ENCODE measurements around the gene FHIT.
"Not testable (repeated sequence)": the region's sequence is repeated elsewhere in the genome, so short reads cannot be mapped to it uniquely, and the experiment has no call there.

The FHIT gene

DNA sequence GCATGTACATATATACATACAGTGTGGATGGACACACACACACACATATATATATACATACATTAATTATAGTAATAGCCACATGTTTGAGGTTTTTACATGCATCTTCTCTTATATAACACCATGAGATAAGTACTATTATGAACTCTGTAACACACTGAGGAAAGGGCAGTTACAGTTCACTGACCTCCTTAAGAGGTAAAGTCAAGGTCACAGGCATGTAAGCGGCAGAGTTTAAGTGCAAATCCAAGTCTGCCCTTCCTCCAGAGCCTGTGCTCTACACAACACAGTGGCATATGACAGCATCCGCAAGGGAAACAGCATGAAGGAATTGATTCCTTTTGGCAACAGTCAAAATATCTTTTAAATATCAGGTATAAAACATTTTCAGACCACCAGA is 26.4 kb downstream of the FHIT start:
- no peak for DNase-seq

DNA sequence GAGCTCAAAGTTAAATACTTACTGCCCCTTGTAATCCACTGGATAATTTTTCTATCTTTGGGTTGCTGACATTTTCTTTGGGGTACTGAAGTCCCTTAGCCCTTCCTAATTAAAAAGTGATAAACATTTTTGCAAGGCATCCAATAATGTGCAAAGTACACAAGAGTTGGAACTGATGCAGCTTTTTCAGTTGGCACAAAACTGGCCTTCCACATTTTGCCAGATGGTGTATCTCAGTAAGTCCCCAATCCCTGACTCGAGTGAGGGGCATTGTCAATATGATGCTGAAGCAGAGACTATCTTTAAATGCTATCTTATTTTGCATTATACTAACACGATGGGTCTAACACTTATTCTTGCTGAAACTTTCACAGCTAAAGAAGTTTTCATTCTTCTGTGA is 27.8 kb downstream of the FHIT start:
- no peak for DNase-seq

DNA sequence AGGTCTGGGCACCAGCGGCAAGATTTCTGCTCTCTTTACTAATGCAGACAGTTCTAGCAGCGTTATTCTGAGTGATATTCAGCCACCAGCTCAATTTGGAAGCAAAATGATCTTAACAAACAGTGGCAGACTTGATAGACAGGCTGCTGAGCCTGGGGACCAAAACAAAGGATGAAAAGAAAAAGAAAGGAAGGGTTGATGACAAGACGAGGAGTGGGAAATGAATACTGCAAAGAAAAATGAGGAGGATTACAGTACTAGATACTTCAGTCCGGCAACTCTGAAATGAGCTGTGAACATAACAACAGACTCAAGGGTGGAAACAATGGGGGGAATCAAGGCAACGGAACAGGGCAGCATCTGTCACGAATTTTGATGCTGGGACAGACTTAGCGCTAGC is 28.8 kb downstream of the FHIT start:
- DNase-seq: no peak

DNA sequence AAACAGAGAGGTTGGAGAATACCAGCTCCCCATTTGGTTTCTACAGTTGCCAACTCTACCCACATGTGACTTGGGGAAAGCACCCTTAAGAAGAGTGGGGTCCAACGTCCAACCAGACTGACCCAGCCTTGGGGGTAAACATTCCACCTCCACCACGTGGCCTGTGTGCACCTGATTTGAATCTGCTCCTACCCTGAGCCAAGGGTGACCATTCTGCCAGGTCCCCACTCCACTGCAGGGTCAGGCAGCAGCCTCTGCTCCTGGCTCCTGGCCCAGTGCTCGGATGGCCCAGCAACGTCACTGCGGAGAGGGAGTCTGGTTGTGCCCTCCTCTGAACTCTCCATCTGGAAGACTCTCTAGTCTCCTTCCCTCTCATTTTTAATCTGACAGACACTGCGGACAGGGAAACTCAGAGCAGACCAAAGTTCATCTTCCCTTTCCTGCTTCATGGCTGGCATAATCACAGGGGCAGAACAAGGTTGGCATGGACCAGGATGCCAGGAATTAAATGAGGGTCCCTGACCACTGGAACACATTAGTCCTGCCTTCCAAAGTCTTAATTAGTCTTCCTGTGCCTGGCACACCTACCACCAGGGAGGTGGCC is 29.4 kb downstream of the FHIT start:
- DNase-seq: no peak

DNA sequence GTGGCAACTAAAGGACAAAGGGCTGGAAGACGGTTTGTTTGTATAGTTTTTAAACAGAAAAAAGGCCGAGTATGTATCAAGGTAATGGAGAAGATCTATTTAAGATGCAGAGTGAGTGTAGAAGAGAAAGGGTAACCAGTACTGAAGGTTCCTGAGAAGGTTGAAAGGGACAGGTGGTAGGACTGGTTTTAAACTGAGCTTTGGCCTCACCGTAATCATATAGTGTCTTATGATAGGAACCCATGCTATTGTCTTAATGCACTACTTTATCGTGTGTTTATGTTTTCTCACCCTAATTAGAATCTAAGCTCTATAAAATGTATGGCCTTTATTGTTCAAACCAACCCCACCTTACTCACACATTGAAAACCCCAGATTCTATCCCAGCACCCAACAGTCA is 32.7 kb downstream of the FHIT start:
- DNase-seq: no peak

DNA sequence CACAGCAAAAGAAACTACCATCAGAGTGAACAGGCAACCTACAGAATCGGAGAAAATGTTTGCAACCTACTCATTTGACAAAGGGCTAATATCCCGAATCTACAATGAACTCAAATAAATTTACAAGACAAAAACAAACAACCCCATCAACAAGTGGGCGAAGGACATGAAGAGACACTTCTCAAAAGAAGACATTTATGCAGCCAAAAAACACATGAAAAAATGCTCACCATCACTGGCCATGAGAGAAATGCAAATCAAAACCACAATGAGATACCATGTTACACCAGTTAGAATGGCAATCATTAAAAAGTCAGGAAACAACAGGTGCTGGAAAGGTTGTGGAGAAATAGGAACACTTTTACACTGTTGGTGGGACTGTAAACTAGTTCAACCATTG is 35.1 kb downstream of the FHIT start:
- DNase-seq: not testable (repeated sequence)

DNA sequence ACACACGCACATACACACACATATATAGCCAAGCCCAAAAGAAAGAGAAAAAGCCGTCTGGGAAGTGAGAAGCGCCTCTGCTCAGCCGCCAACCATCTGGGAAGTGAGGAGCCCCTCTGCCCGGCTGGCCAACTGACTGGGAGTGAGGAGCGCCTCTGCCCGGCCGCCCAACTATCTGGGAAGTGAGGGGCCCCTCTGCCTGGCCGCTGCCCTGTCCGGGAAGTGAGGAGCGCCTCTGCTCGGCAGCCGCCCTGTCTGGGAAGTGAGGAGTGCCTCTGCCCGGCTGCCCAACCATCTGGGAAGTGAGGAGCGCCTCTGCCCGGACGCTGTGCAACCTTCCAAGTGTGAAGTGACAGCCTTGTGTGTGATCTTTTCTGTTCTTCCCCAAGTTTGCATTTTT is 49.2 kb downstream of the FHIT start:
- no peak for DNase-seq

DNA sequence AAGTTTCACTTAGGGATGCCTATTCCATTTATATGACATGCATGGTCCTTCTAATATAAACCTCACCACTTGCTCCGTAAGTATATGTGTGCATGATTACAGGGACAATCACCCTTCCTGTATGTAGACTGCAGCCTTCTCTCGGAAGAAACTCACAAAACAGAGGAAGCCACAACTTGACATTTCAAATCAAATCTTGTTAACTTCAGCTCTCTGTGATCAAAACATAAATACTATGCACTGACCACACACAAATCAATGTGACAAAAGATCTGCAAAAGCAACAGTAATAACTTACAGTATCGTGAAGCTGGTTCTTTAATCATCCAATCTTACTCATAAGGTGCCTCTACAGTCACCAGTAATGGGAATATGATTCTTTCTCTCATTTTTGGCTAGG is 50.2 kb downstream of the FHIT start:
- DNase-seq: no peak

DNA sequence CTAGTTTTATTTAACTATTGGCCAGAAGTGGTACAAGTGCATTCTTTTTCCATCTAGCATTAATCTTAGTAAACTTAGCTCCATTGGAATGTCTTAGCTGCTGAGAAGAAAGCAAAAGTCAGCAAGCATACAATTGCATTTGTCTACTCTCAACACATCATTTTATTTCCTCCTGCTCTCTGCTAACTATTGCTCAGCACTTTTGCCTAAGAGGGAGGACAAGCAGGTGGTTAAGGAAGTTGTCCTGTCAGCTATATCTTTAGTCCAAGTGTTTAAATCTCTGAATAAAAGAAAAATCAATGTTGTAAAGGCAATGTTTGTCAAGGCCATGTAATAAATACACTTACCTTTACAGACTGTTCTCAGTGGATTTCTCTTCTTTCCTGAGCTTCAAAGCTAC is 51.0 kb downstream of the FHIT start:
- DNase-seq: no peak

DNA sequence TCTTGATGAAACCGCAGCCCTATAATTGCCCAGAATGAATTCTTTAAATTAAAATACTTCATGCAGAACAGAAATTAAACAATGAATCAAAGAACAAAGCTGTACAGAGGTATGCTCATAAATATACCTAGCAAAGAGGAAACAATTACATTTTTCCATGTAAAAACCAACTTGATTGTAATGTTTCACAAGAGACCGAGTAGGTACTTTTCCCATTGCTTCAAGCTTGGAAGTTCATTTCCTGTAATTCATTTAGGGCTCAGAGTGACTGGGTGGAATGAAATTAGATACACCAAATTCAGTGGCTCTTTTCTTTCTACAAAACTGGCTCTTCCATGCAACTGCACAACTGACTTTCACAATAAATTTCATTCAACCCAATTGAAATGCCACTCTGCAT is 51.4 kb downstream of the FHIT start:
- no peak for DNase-seq

DNA sequence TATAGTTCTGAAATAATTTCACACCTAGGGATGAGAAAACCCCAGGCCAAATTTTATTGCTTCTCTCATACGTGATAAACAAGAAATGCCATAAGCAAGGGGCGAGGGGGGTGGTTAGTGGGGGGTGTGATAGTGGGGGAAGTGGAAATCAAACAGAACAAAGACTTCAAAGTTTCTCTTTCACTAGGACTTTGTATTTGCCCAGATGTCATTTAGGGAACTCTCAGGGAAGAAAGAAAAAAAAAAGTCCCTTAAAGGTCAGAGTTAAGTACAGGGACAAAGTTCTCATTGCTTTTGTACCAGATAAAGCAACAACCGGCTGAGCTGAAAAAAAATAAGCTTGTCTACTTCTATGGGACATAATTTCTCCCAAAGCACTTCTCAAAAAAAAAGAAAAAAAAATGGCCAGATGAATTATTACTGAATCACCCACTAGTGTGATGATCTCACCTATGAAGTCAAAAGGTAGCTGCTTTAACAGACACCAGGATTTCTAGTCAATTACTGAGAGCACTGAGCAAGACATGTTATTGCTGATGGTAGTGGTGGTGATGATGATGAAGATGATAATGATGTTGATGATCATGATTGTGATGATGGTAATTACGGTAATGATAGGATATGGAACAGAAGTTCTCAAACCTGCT is 56.2 kb downstream of the FHIT start:
- DNase-seq: no peak

DNA sequence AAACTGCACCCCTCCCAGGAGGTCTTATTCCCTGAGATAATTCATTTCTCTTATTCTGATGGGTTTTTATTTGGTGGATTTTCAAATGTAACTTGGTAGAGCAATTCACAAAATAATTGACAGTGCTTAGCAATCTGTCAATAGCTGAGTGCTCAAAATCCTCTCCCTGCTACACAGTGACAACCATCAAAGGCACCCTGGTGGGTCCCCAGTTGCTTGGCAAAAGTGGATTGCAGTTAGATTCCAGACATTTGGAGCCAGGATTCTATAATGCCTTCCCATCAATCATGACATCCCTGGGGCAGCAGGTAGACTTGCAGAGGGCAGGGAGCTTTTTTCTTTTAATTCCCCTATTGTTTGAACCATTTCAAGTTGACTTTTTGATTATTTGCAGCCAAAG is 59.0 kb downstream of the FHIT start:
- DNase-seq: no peak

DNA sequence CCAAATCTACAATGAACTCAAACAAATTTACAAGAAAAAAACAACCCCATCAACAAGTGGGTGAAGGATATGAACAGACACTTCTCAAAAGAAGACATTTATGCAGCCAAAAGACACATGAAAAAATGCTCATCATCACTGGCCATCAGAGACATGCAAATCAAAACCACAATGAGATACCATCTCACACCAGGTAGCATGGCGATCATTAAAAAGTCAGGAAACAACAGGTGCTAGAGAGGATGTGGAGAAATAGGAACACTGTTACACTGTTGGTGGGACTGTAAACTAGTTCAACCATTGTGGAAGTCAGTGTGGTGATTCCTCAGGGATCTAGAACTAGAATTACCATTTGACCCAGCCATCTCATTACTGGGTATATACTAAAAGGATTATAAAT is 61.0 kb downstream of the FHIT start:
- DNase-seq: not testable (repeated sequence)

DNA sequence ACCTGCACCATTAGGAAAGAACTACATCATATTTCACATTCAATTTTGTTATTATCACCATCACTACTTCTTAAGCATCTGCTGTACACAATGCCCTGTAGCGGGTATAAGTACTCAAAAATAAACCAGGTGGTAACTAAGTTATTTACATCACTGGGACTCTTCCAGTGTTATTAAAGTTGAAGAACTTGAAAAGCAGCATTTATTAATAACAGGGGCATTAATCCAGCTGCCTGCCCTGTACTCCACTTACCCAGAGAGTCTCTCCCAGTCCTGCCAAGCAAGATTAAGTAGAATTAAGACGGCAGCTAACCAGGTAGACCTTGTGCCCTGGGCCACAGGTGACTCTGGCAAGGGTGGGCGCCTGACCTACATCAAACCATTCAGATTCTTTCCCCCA is 65.2 kb downstream of the FHIT start:
- no peak for DNase-seq

DNA sequence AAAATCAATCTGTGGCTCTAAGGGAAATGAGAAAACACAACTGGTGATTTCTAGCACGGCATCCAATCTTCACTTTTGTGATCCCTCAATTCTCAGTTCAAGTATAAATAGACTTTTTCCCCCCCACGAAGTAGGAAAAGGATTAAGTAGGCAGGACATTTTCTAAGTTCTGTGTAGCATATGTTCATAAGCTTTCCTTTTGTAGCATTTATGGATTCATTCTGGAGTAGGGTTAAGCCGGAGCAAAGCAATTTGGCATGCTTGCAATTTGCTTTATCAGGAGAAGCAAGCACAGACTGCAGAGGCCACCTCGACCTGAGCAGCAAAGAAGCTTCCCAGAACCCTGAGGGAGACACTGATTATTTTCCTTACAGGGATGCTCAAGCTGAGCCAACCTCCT is 66.3 kb downstream of the FHIT start:
- DNase-seq: no peak

DNA sequence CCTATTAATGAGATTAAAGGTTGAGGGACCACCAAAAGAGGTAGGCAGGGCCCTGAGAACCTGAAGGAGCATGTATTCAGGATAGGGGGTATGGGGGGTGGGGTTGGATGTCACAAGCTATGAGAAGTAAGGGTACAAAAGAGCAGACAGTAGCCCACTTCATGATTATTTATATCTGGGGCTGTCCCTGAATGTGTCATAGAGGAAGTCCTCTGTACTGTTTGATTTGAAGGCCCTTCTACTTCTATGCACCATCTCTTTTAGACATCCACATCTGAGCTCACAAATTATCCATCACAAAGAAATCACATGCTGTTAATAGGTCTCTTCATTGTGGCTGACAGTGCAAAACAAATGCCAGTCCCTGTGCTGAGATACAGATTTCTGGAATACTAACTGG is 68.6 kb downstream of the FHIT start:
- no peak for DNase-seq

DNA sequence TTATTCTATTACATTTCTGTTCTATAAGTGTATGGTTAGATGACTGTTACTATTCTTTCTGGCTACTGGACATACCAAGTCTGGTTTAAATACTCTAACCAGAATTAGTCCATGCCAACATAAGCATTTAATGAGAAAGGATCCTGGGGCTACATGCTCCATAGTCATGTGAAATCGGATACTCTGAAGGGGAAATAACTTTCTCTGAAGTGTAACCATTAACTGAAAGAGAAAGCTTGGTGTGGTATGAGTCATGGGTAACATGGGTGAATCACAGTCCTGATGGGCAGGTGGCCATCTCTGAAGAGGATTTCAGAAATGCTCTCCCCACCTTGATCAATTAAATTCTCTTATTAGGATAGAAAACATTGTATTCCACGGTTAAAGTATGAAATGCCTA is 69.4 kb downstream of the FHIT start:
- no peak for DNase-seq

DNA sequence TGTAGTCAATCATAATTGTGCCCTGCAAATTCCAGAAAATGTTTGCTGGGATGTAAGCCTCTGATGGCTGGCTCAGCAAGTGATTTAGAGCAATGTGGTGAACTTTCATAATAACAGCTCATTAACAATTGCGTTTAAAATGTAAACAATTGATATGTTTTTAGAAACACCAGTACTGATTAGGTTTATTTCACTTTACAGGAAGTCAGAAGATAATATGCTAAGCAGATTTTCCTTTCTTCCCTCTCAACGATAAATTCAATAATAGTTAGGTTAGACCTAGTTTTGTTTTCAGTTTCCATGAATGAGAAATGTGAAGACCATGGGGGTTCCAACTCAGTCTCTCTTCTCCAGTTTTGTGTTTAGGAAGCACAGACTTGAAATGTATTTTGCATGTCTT is 71.0 kb downstream of the FHIT start:
- no peak for DNase-seq

DNA sequence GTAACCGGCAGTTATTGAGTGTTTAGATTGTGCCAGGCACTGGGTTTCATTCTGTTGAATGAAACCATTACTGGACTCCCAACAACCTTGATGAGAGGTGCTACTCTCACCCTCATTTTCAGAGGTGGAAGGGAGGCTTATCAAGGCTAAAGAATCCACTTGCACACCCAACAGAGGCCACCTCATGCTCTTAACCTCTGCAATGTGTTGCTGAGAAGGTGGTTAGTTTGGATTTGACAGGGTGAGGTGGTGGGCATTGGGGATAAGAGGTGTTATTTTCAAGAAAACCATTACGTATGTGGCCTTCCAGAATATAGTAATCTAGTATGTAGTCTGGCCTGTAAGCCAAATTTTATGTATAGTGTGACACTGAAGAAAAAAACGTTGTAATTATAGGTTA is 73.1 kb downstream of the FHIT start:
- no peak for DNase-seq

DNA sequence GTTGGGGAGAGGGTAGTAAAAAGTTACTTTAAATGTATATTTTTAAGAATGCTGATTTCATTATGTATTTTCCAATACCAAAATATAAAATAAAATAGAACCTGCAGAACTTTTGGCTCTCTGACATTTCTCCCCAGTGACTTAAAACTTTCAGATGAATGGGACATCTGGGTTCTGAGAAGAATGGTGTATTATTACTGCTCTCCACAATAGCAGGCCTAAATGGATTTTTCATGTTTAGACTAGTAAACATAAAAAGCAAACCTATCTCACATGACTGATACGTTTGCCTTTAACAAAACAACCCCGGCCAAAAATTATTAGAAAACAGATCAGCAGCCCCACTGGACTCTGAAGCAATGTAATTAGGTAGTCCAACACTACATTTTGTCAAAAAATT is 73.8 kb downstream of the FHIT start:
- DNase-seq: no peak

DNA sequence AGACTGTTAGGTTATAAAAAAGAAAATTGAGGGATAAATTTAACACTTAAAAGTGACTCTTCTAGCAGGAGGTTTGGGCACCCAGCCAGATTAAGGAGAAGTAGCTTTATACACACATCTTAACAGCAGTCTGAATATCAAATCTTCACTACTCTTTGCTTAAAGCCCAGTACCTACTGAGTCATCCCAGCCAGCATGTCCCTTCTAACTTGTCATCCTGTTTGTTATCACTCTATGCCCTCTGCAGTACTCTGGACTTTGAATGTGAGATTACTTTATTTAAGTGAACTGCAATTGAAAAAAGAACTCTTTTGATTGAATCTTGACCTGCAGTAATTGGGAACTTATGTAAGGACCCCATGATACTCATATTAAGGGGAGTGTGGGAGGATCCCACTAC is 77.6 kb downstream of the FHIT start:
- DNase-seq: no peak

DNA sequence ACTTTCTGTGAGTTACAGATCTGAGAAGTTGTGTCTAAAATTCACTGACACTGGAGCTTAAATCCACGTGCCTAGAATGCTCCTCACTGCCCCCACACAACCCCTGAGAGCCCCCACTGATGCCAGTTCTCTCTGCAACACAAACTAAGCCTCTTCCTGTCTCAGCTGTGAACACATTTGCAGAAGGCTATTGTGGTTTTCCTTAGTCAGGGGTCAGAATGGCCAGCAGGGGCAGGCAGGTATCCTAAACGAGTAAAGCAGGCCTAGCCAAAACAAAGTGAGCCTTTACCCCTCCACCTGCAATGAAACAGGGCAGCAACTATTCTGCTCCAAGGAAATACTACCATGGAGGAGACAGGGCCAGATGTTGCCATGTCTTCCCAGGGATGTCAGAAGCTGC is 78.6 kb downstream of the FHIT start:
- DNase-seq: no peak

DNA sequence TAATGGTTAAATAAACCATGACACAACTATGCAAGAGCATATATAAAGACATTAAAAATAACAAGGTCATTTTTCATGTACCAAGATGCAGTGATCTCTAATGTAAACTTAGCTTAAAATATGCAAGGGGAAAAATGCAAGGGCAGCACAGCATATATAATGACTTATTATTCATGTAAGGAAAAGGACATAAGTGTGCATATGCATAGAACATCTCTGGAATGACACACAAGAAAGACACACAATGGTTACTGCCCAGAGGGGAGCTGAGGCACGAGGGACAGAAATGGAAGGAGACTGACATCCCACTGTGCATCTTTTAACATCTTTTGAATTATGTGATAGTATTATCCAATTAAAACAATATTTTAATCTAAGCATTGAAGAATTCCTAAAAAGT is 79.0 kb downstream of the FHIT start:
- no peak for DNase-seq

DNA sequence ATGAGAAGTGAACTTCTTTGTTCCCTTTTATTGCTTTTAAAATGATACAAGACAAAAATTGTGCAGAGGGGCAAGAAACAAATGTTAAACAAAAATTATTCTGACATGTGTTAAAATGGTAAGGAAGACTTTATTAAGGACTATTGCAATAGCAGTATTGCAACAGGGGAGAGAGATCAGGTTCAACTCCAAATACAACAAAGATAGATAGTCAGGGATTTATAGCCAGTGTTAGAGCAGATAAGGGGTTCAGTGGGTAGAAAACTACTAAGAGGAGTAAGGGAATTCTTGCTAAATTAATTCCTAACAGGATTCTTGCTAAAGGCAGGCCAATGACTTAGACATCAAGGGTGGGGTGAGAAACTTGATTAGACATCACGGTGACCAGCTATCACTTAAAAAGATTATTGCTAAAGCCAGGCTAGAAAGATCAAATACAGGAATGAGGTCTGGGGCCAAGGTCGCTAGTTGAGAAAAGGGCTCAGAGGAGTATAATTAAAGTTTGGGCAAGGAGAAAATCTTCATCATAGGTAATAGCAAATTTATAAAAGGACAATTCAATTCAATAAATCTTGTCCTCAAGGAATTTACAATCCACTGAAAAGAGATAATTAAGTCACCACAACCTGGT is 81.5 kb downstream of the FHIT start:
- no peak for DNase-seq

DNA sequence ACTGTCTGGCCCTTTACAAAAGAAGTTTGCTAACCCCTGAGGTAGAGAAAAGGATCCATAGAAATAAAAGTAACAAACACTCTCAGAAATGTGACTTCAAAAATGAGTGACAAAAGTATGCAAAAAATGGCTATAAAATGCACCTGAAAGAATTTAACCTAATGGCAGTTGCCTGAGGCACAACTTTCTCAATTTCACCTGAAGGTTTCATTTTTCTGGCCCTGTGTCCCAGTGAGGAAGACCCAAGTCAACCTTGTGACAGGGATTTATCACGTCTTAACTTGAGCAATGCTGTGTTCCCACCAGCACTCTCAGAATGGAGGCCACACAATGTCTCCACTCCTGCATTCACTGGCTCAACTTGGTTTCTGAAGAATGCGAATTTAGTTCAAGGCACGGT is 83.0 kb downstream of the FHIT start:
- DNase-seq: no peak
